H9 (cell line): ENCODE results near the gene NUP210L. TPM values are rescaled to one million over a fixed set of nuclear protein-coding genes. Genes with fewer than 3 reads are reported as not detected.

Experiments
- DNase-seq: peaks from one replicate; pipeline ENCODE4 v3.0.0-alpha.2; 2017
- H2AFZ ChIP-seq: one replicate; pipeline ENCODE4 v1.6.1; 2013; ENCODE audit warnings: mild to moderate bottlenecking, low read length, control low read depth, moderate library complexity
- H2AK5ac ChIP-seq: 2 replicates; pipeline ENCODE4 v1.6.1; 2013; ENCODE audit warnings: low read length, control low read depth, mixed read lengths; ENCODE audit not compliant: insufficient read length
- H2BK120ac ChIP-seq: one replicate; pipeline ENCODE4 v1.6.1; 2013; ENCODE audit warnings: low read depth, mild to moderate bottlenecking, low read length, control low read depth, inconsistent platforms; ENCODE audit not compliant: poor library complexity, severe bottlenecking
- H2BK12ac ChIP-seq: 2 replicates; pipeline ENCODE4 v1.6.1; 2013; ENCODE audit warnings: low read length, control low read depth, mixed read lengths, low read depth; ENCODE audit not compliant: insufficient read length
- H2BK15ac ChIP-seq: 2 replicates; pipeline ENCODE4 v1.6.1; 2013; ENCODE audit warnings: low read depth, low read length, control low read depth
- H2BK20ac ChIP-seq: one replicate; pipeline ENCODE4 v1.6.1; 2013; ENCODE audit warnings: low read depth, mild to moderate bottlenecking, low read length, control low read depth, inconsistent platforms; ENCODE audit not compliant: poor library complexity, severe bottlenecking
- H2BK5ac ChIP-seq: 2 replicates; pipeline ENCODE4 v1.6.1; 2013; ENCODE audit warnings: low read length, control low read depth, mixed read lengths; ENCODE audit not compliant: insufficient read length
- H3K14ac ChIP-seq: 2 replicates; pipeline ENCODE4 v1.6.1; 2013; ENCODE audit warnings: low read length, control low read depth; ENCODE audit not compliant: insufficient read depth
- H3K18ac ChIP-seq: 2 replicates; pipeline ENCODE4 v1.6.1; 2013; ENCODE audit warnings: low read depth, mild to moderate bottlenecking, mixed read lengths, low read length, control low read depth; ENCODE audit not compliant: insufficient read length
- H3K23ac ChIP-seq: 2 replicates; pipeline ENCODE4 v1.6.1; 2013; ENCODE audit warnings: low read length, control low read depth, mixed read lengths, low read depth; ENCODE audit not compliant: insufficient read length
- H3K23me2 ChIP-seq: 2 replicates; pipeline ENCODE4 v1.6.1; 2013; ENCODE audit warnings: low read depth, mild to moderate bottlenecking, mixed read lengths, low read length, control low read depth; ENCODE audit not compliant: insufficient read length, poor library complexity, severe bottlenecking
- H3K27ac ChIP-seq: 2 replicates; pipeline ENCODE4 v1.5.1; 2013; ENCODE audit warnings: low read length, control low read depth, mixed read lengths, low read depth; ENCODE audit not compliant: insufficient read length
- H3K27me3 ChIP-seq: 2 replicates; pipeline ENCODE4 v1.6.1; 2013; ENCODE audit warnings: low read length, control low read depth, inconsistent platforms; ENCODE audit not compliant: insufficient read depth
- H3K4ac ChIP-seq: 2 replicates; pipeline ENCODE4 v1.6.1; 2013; ENCODE audit warnings: low read depth, mild to moderate bottlenecking, control low read depth, inconsistent platforms, low read length, moderate library complexity
- H3K4me1 ChIP-seq: 2 replicates; pipeline ENCODE4 v1.6.1; 2013; ENCODE audit warnings: low read length, control low read depth, inconsistent platforms; ENCODE audit not compliant: insufficient read depth
- H3K4me2 ChIP-seq: 2 replicates; pipeline ENCODE4 v1.6.1; 2013; ENCODE audit warnings: low read length, control low read depth, mixed read lengths; ENCODE audit not compliant: insufficient read length, insufficient read depth
- H3K56ac ChIP-seq: 2 replicates; pipeline ENCODE4 v1.6.1; 2013; ENCODE audit warnings: low read depth, mild to moderate bottlenecking, mixed read lengths, low read length, control low read depth; ENCODE audit not compliant: insufficient read length
- H3K79me1 ChIP-seq: 2 replicates; pipeline ENCODE4 v1.6.1; 2013; ENCODE audit warnings: low read depth, mild to moderate bottlenecking, moderate library complexity, low read length, control low read depth, inconsistent platforms; ENCODE audit not compliant: insufficient read depth, poor library complexity, severe bottlenecking
- H3K79me2 ChIP-seq: 2 replicates; pipeline ENCODE4 v1.6.1; 2013; ENCODE audit warnings: low read length, control low read depth, inconsistent platforms; ENCODE audit not compliant: insufficient read depth
- H3K9ac ChIP-seq: 2 replicates; pipeline ENCODE4 v1.6.1; 2013; ENCODE audit warnings: low read length, control low read depth, mixed read lengths; ENCODE audit not compliant: insufficient read length; ENCODE audit errors: extremely low read depth
- H3K9me3 ChIP-seq: one replicate; pipeline ENCODE4 v1.6.1; 2013; ENCODE audit warnings: low read depth, low read length, inconsistent platforms; ENCODE audit not compliant: control insufficient read depth
- H3T11ph ChIP-seq: one replicate; pipeline ENCODE4 v1.6.1; 2013; ENCODE audit warnings: mild to moderate bottlenecking, low read length, control low read depth, inconsistent platforms
- H4K20me1 ChIP-seq: one replicate; pipeline ENCODE4 v1.6.1; 2013; ENCODE audit not compliant: control insufficient read depth, insufficient read length, insufficient read depth
- H4K5ac ChIP-seq: 2 replicates; pipeline ENCODE4 v1.6.1; 2013; ENCODE audit warnings: low read depth, mild to moderate bottlenecking, mixed read lengths, low read length, control low read depth; ENCODE audit not compliant: insufficient read length
- H4K8ac ChIP-seq: replicated peaks from 2 replicates; pipeline ENCODE4 v1.6.1; 2013; ENCODE audit warnings: low read length, control low read depth, mixed read lengths, low read depth; ENCODE audit not compliant: insufficient read length
- H4K91ac ChIP-seq: 2 replicates; pipeline ENCODE4 v1.6.1; 2013; ENCODE audit warnings: low read depth, mild to moderate bottlenecking, moderate library complexity, mixed read lengths, low read length, control low read depth; ENCODE audit not compliant: insufficient read length
- H3K27ac Mint-ChIP-seq, 3 experiments: 2 replicates in 2 of 3; 3 replicates in 1 of 3; pipeline ENCODE4 v1.8.0; 2020 to 2021; ENCODE audit warnings: mixed read lengths in 3 of 3, mild to moderate bottlenecking in 1 of 3, moderate library complexity in 1 of 3
- H3K27me3 Mint-ChIP-seq: 2 replicates; pipeline ENCODE4 v1.8.0; 2021; ENCODE audit warnings: low read depth, mild to moderate bottlenecking, moderate library complexity, mixed read lengths
- H3K36me3 Mint-ChIP-seq, 3 experiments: 2 replicates in 2 of 3; 3 replicates in 1 of 3; pipeline ENCODE4 v1.8.0; 2020 to 2021; ENCODE audit warnings: low read depth in 3 of 3, mixed read lengths in 3 of 3; ENCODE audit not compliant: insufficient read depth in 1 of 3
- H3K4me1 Mint-ChIP-seq, 2 experiments: 2 replicates each; pipeline ENCODE4 v1.8.0; 2020; ENCODE audit warnings: mixed read lengths in 2 of 2
- H3K4me3 Mint-ChIP-seq, 2 experiments: 2 replicates in 1 of 2; 3 replicates in 1 of 2; pipeline ENCODE4 v1.8.0; 2020 to 2021; ENCODE audit warnings: mild to moderate bottlenecking in 2 of 2, mixed read lengths in 2 of 2, moderate library complexity in 1 of 2
- H3K9me3 Mint-ChIP-seq, 2 experiments: 2 replicates in 1 of 2; 3 replicates in 1 of 2; pipeline ENCODE4 v1.8.0; 2020; ENCODE audit warnings: mild to moderate bottlenecking in 2 of 2, mixed read lengths in 2 of 2, moderate library complexity in 1 of 2
- CTCF ChIP-seq: fragments of 200-600 bp; sonication (generic); conservative IDR thresholded peaks from 3 replicates; pipeline ENCODE4 v1.8.0; 2021; ENCODE audit warnings: antibody characterized with exemption, mild to moderate bottlenecking
- WGBS: extraction: QIAGEN DNeasy Blood & Tissue Kit; methylation state at CpG from one replicate; pipeline ENCODE4 v1.1.7; 2013; ENCODE audit warnings: missing lambda C conversion rate, low lambda C conversion rate, mixed read lengths; ENCODE audit not compliant: insufficient read length; ENCODE audit errors: extremely low coverage; 5-methylcytosine and 5-hydroxymethylcytosine counted together
- total RNA-seq: library from RNA; stranded (reverse); gene quantifications from 2 replicates; pipeline ENCODE4 v1.2.1, GENCODE V29; 2021

NUP210L gene
- total RNA-seq, 1 experiment from 2014 or later, result 0.04 TPM

GRCh38 chr1:154186852-154187501 lies 32.1 kb upstream of the NUP210L start:
- Histone ChIP-seq H3K23ac (no peak overlapping the region), H2AFZ (no peak overlapping the region), H3K9ac (no peak overlapping the region), H4K8ac (no peak overlapping the region), H3K56ac (no peak overlapping the region), H4K5ac (no peak overlapping the region), H3K14ac (no peak overlapping the region), H4K20me1 (no peaks in the 10 kb centered on the region), H3K4ac (no peak overlapping the region), H2BK12ac (no peak overlapping the region), H2BK15ac (no peak overlapping the region), H3K4me1 (peaks cover 10% of the 10 kb centered on the region; the same call in 1 of the 2 replicates), H3K23me2 (peaks cover 7% of the 10 kb centered on the region), H3K27me3 (no peaks in the 10 kb centered on the region; the same call in 1 of the 2 replicates), H3K4me2 (peak overlapping the region; percentile 65), H2AK5ac (no peak overlapping the region), H3K79me1 (no peaks in the 10 kb centered on the region), H3K18ac (no peak overlapping the region), H3K9me3 (no peaks in the 10 kb centered on the region), H2BK5ac (no peak overlapping the region), H4K91ac (no peak overlapping the region), H2BK120ac (no peak overlapping the region), H2BK20ac (no peak overlapping the region), H3K79me2 (peaks cover 7% of the 10 kb centered on the region), H3T11ph (no peak overlapping the region), H3K27ac (peak overlapping the region; percentile 90)
- Mint-ChIP-seq H3K4me1 (peaks cover 43 to 55% of the 10 kb centered on the region in 2 experiments), H3K36me3 (peaks cover 4 to 7% (median 5%) of the 10 kb centered on the region in 3 experiments), H3K4me3 (peak overlapping the region; percentile 11 to 22), H3K27ac (peak overlapping the region; percentile 48 to 95 (median 89)), H3K27me3 (peaks cover 4% of the 10 kb centered on the region), H3K9me3 (no peaks in the 10 kb centered on the region; a peak in 2 of 5 replicates)
- DNase-seq, result no peak
- no CpG with 5 or more reads among the region's 2 CpGs for WGBS
- TF ChIP-seq CTCF, result no peak
